GM19240 (cell line): ENCODE results near the gene CPA1.
A peak's percentile ranks its signal among the peaks of the same experiment; 100 is the strongest.

Source experiments
- DNase-seq: peaks from one replicate; pipeline ENCODE4 v3.0.0; 2011; ENCODE audit warnings: low spot score; ENCODE audit not compliant: insufficient read length

CPA1 gene

DNA sequence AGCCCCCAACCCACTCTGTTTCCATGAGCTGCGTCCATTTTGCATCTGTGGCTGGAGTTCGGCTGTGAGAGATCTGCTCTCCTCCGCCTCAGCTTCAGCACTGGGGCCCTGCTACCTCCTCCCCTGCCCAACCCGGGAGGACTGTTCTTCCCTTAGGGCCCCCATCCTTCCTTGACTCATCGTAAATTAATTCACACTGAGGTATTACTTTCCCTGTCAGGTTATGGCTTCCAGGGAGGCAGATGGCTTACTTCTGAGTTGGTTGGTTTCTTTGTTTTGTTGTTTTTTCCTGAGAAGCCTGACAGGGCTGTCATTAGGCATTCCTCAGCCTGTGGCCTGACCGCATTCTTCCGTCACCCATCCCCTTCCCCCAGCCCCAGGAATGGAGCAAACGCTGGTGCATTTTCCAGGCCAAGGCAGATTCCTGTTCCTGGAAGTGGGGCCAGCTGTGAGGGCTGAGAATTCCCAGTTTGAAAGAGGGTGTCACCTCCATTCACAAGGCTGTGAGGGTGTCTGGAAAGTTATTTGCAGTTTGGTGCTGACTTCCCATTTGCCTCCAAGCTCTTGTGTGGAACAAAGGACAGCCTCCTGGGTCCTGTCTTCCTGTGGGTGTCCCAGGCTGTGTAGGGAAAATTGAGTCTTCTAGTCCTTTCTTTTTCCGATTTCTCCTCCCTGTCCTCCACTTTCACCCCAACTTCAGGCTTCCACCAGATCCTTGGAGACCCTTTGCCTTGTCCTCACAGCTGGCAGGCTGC lies 24.0 kb upstream of the CPA1 start:
- DNase-seq: no peak

GRCh38 chr7:130356876-130357611 lies 23.2 kb upstream of the CPA1 start:
- DNase-seq: no peak

DNA sequence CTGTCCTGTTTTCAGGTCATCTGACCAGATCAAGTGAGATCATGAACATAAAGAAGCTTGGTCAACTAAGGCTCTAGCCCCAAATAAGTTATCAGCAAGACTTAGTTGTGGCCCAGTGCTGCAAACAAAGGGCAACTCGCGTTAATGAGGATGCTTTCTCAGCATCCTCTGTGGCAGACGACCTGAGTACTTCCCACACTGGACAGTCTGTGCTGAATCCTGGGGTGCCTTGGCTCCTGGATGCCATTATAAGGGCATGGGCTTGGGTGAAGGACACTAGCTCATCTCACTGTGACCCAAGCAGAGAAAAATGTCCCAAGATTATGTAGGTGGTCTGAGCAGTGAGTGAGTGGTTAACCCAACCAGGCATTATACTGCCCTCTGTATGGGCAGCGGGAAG lies 21.8 kb upstream of the CPA1 start:
- DNase-seq: no peak

DNA sequence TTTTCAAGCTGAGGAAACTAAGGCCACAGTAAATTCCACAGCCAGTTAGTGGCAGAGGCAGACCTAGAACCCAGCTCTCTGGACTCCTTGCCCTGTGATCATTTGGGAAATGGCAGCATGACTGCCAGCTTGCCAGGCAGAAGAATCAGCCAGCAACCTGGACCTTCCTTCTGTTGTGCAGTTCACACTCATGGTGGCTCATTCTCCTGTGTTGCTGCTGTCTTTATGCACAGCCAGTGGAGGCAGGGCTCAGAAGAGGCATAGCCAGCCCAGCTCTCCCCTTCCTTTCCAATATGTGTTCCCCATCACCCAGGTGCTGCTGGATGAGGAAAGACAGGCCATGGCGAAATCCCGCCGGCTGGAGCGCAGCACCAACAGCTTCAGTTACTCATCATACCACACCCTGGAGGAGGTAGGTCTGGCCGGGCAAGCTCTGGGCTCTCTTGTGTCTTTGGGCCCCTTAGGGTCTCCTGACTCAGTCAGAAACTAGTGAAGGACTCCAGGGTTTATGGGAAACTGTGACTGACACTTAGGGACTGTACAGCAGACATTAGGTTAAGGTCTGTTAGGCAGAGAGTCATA lies 20.9 kb upstream of the CPA1 start:
- no peak for DNase-seq

DNA sequence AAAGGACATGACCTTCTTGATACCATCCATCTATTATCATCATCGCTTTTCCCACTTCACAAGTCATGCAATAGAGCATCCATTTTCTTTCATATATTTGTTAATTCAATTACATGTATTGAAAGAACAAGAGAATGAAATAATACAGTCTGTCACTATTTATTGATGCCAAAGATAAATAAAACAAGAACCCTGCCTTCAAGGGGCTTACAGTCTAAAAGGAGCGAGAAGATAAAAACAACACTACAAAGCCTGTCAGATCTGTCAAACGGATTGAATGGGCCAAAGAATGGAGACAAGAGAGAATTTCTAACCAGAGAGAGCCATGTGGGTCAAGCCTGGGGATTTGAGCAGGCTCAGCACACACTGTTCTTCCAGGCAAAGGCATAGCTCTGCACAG lies 19.8 kb upstream of the CPA1 start:
- no peak for DNase-seq

DNA sequence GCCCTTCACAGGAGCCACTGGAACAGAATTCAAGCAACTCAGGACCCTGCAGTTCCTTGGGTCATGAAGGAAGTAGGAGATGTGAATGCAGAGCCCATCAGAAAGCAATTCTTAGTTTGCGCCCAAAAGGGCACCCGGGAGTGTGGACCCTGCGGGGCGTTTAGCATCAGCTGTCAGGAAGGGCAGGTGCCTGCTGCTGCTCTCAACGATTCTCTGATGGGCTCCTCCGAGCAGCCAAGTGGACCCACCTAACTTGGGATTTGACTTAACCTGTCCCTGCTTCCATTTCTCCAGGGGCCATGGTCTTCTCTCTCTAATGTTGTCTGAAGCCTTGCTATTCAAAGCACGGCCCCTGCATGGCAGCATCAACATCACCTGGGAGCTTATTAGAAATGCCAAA lies 18.6 kb upstream of the CPA1 start:
- DNase-seq: no peak

DNA sequence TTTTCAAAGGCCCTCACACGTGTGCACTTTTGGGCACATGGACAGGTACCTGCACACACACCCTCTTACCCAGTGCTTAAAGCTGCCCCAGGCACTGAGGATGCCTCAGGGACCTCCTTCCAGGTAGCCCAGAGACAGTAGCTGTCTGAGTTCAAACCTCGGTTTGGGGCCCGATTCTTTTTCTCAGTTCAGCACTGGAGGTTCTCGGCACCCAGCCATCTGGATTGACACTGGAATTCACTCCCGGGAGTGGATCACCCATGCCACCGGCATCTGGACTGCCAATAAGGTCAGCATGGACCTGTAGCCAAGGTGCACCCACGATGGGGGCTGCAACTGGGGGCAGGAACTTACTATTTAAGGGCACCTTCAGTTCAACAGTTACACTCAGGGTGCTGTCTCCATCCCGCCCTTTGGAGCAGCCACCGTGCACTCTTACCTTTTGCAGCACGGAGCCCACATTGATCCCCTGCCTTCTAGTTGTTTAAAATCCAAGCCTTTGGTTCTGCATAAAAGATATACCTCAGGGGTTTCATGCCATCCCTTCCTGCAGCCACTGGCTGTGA lies 18.0 kb upstream of the CPA1 start:
- DNase-seq: no peak

DNA sequence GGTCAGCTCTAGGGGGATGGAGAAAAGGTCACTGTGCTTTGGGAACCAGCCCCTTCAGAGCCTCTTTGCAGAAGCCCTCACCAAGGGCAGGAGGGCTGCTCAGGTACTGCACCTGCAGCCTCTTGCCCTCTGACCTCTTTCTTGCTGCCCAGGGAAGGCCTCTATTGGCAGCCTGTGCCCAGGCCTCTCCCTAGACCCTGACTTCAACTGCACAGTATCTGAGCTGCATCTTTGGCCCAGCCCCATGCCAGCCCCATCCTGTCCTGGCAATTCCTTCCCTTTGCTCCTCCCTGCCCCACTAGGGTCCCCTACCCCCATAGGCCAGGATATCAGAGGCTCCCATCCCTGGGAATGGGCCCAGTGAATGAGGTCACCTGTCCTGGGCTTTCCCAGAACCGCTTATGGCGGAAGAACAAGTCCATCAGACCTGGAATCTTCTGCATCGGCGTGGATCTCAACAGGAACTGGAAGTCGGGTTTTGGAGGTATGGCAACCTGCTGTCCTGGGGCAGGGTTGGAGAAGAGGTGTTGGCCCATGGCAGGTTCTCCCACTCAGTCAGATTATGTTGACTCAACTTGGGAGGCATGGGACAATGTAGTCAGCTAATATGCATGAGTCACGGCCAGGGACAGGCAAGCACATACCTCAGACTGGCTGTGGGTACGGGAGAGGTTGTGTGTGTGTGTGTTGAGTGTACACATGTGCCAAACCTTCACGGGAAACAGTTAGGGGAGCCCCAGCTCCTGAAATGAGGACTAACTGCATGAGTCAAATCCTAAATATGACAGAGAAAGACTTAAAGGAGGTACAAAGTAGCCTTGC lies 17.1 kb upstream of the CPA1 start:
- no peak for DNase-seq

GRCh38 chr7:130364451-130364850 lies 15.8 kb upstream of the CPA1 start:
- no peak for DNase-seq

GRCh38 chr7:130365088-130365487 lies 15.2 kb upstream of the CPA1 start:
- DNase-seq: no peak

GRCh38 chr7:130365511-130366441 lies 14.5 kb upstream of the CPA1 start:
- peak; percentile 38 for DNase-seq

GRCh38 chr7:130366564-130366963 lies 13.7 kb upstream of the CPA1 start:
- DNase-seq: no peak

DNA sequence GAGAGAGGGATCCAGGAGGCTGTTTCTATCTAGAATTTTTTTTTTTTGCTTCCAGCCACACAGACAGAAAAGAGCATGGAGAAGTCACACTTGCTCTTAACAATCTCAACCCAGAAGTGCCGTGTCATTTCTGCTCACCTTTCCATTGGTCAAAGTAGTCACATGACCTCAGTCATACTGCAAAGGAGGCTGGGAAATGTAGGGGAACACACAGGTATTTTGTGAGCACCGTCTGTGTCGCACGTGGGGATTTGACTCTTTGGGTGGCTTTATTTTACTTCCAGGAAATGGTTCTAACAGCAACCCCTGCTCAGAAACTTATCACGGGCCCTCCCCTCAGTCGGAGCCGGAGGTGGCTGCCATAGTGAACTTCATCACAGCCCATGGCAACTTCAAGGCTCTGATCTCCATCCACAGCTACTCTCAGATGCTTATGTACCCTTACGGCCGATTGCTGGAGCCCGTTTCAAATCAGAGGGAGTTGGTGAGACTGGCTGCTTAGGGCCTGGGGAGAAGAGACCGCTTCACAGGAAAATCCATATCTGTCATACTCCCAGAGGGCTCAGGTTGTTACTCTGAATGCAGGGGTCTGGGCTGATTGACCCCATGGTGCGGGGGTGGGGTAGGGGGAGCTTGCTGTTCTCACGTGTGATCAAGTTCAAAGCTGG lies 13.1 kb upstream of the CPA1 start:
- no peak for DNase-seq

GRCh38 chr7:130367836-130368746 lies 12.2 kb upstream of the CPA1 start:
- no peak for DNase-seq

DNA sequence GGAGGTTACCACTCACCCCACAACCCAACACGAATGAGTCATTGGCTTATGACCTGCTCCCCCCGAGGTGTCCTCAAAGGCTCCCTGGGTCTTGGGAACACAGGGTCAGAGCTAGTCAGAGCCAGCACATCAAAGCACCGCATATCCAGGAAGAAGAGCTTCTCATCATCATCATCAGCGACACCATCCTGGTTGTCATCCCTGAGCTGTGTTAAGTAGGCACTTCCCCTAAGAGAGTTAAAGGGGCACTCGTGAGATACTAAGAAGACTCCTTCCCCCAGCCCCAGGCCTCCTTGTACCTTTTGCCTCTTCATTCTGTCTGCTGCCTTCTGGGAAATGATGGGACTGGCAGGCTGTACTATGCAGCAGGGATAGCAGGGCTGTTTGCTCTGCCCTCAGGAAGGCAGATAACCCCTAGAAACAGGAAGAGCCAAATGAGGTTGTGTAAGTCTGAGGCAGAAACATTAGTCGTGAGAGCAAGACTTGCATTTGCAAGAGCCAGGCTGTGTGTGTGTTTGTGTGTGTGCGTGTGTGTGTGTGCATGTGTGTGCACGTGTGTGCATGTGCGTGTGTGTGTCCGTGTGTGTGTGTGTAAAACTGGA lies 11.1 kb upstream of the CPA1 start:
- no peak for DNase-seq

- no peak for DNase-seq
These were observed 10.3 kb upstream of the CPA1 start for GRCh38 chr7:130369831-130370550.

- DNase-seq: no peak
These were observed 9.2 kb upstream of the CPA1 start for GRCh38 chr7:130371046-130371445.
